Fibroblast of lung (primary cell): ENCODE results near the gene SEMA3E. TPM values are rescaled to one million over a fixed set of nuclear protein-coding genes. Genes with fewer than 3 reads are reported as not detected.
A peak's percentile ranks its signal among the peaks of the same experiment; 100 is the strongest.

ENCODE experiments used
- DNase-seq, 2 donors: peaks; one replicate each; pipeline versions ENCODE4 v3.0.0 to v3.0.0-alpha.2; 2010; ENCODE audit warnings: low read depth in 2 of 2
- H2AFZ ChIP-seq: 2 replicates; pipeline ENCODE4 v1.5.1; 2012; ENCODE audit warnings: low read length, control low read depth, inconsistent platforms
- H3K27ac ChIP-seq: 2 replicates; pipeline ENCODE4 v1.5.1; 2011; ENCODE audit warnings: low read length, control low read depth; ENCODE audit not compliant: insufficient read depth
- H3K27me3 ChIP-seq: 2 replicates; pipeline ENCODE4 v1.5.1; 2011; ENCODE audit warnings: mild to moderate bottlenecking, low read length; ENCODE audit not compliant: control insufficient read depth, insufficient read depth
- H3K36me3 ChIP-seq: 2 replicates; pipeline ENCODE4 v1.5.1; 2011; ENCODE audit warnings: low read length; ENCODE audit not compliant: control insufficient read depth, insufficient read depth
- H3K4me1 ChIP-seq: 2 replicates; pipeline ENCODE4 v1.5.1; 2011; ENCODE audit warnings: low read length; ENCODE audit not compliant: control insufficient read depth, insufficient read depth; ENCODE audit errors: extremely low read depth
- H3K4me2 ChIP-seq: 2 replicates; pipeline ENCODE4 v1.5.1; 2011; ENCODE audit warnings: low read length, control low read depth; ENCODE audit not compliant: insufficient read depth; ENCODE audit errors: extremely low read depth
- H3K4me3 ChIP-seq, 4 experiments: fragments of 200-600 bp in 1 of 4; sonication (generic) in 1 of 4; replicated peaks in 1 of 4; 2 replicates each; pipeline ENCODE4 v1.5.1; 2011 to 2016; ENCODE audit warnings: low read length in 4 of 4, low read depth in 3 of 4, mild to moderate bottlenecking in 3 of 4, control low read depth in 2 of 4, inconsistent platforms in 1 of 4, mixed read lengths in 1 of 4; ENCODE audit not compliant: insufficient read depth in 1 of 4; ENCODE audit errors: control extremely low read depth in 1 of 4
- H3K79me2 ChIP-seq: 2 replicates; pipeline ENCODE4 v1.5.1; 2012; ENCODE audit warnings: mild to moderate bottlenecking, low read length, inconsistent platforms; ENCODE audit not compliant: control insufficient read depth, insufficient read depth
- H3K9ac ChIP-seq: 2 replicates; pipeline ENCODE4 v1.5.1; 2011; ENCODE audit warnings: mild to moderate bottlenecking, low read length, control low read depth; ENCODE audit not compliant: insufficient read depth
- H3K9me3 ChIP-seq: 2 replicates; pipeline ENCODE4 v1.5.1; 2012; ENCODE audit warnings: low read depth, low read length; ENCODE audit not compliant: control insufficient read depth, insufficient read depth
- H4K20me1 ChIP-seq: 2 replicates; pipeline ENCODE4 v1.5.1; 2011; ENCODE audit warnings: low read length; ENCODE audit not compliant: control insufficient read depth, insufficient read depth; ENCODE audit errors: extremely low read depth
- EZH2 ChIP-seq: IDR thresholded peaks from 2 replicates; pipeline ENCODE4 v1.5.1; 2012; ENCODE audit warnings: low read length, control low read depth, mild to moderate bottlenecking; ENCODE audit errors: missing control alignments
- polyA plus RNA-seq, 2 donors: library from polyadenylated mRNA; depleted of rRNA in 1 of 2; stranded (reverse) in 1 of 2; unstranded in 1 of 2; fragments of >200 nt; gene quantifications; 2 replicates each; pipeline ENCODE4 v1.2.1, GENCODE V29; 2011 to 2012; ENCODE audit warnings: missing spikeins in 1 of 2
- total RNA-seq: library from RNA; depleted of rRNA; stranded (reverse); fragments of >200 nt; gene quantifications from 2 replicates; pipeline ENCODE4 v1.2.1, GENCODE V29; 2014
- TF ChIP-seq, protein P1 (sequence below), 2 donors: IDR thresholded peaks in 1 of 2; conservative IDR thresholded peaks in 1 of 2; 1 replicate in 1 of 2; 2 replicates in 1 of 2; pipeline ENCODE4 v1.5.1; 2011 to 2012; ENCODE audit warnings: low read length in 2 of 2, control low read depth in 1 of 2, inconsistent platforms in 1 of 2, low read depth in 1 of 2, mild to moderate bottlenecking in 1 of 2

Gene SEMA3E
- total and polyA plus RNA-seq, 2 donors (not counting 1 experiment from before 2014, with no cell fraction given): 1.1 to 2.0 TPM

DNA sequence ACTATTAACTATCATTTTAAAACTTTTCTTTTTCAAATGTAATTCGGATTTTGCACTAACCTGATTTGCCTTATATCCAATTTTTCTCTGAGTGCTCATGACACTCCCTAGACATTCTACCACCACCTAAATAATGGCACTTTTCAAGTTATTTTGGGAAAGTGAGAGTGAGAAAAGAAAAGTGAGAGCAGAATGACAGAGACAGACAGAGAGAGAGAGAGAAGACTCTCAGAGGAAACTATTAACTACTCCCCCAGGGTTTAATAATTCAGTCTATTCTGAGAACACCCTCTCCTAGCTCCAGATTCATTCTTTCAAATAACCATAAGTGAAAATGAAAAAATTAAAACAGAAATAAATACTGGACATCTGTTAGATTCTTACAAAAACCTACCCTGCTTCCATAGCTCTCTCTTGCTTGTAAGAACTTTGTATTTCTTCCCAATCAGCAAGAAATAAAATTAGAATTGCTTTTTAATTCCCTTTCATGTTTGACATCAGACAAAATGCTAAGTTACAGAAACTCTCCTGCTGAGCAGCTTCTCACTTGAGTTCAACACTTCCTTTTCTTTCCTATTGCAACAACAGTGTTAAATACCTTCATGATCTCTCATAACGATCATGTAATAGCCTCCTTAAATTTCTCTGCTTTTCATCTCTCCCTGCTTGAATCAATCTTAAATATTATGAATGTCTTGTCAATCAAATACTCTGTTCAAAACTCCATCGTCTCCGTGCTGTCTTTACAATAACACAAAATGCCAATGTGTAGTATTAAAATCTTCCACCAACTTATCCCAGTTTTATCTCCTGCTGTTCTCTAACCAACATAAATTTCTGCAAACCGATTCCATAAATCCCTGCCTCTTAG, 191.7 kb downstream of the SEMA3E start:
- Histone ChIP-seq H3K79me2 (no peaks in the 10 kb centered on the region), H3K27me3 (no peaks in the 10 kb centered on the region), H3K9me3 (no peaks in the 10 kb centered on the region), H2AFZ (no peak overlapping the region), H3K9ac (no peak overlapping the region), H3K27ac (no peak overlapping the region), H3K4me3 (no peak overlapping the region), H4K20me1 (no peaks in the 10 kb centered on the region), H3K4me1 (no peaks in the 10 kb centered on the region), H3K36me3 (no peaks in the 10 kb centered on the region), H3K4me2 (no peak overlapping the region)
- no peak for TF ChIP-seq EZH2
- DNase-seq: peak in 1 of 2 donors; percentile 22

DNA sequence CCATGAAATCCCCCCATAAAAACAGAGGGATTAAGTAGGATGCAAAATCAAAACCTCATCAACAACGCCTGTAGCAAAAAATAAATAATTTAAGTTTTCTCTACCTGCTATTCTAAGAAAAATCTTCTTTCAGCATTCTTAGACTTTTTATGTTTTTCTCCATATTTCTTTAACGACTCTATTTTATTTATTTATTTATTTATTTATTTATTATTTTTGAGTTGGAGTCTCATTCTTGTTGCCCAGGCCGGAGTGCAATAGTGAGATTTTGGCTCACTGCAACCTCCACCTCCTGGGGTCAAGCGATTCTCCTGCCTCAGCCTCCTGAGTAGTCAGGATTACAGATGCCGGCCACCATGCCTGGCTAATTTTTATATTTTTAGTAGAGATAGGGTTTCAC, 192.5 kb downstream of the SEMA3E start:
- no peaks in the 10 kb centered on the region for H4K20me1 ChIP-seq
- no peak overlapping the region for H3K9ac ChIP-seq
- H3K4me2 ChIP-seq: no peak overlapping the region
- H3K36me3 ChIP-seq: no peaks in the 10 kb centered on the region
- H3K4me3 ChIP-seq: no peak overlapping the region
- no peak for TF ChIP-seq EZH2
- TF ChIP-seq, protein P1, sequence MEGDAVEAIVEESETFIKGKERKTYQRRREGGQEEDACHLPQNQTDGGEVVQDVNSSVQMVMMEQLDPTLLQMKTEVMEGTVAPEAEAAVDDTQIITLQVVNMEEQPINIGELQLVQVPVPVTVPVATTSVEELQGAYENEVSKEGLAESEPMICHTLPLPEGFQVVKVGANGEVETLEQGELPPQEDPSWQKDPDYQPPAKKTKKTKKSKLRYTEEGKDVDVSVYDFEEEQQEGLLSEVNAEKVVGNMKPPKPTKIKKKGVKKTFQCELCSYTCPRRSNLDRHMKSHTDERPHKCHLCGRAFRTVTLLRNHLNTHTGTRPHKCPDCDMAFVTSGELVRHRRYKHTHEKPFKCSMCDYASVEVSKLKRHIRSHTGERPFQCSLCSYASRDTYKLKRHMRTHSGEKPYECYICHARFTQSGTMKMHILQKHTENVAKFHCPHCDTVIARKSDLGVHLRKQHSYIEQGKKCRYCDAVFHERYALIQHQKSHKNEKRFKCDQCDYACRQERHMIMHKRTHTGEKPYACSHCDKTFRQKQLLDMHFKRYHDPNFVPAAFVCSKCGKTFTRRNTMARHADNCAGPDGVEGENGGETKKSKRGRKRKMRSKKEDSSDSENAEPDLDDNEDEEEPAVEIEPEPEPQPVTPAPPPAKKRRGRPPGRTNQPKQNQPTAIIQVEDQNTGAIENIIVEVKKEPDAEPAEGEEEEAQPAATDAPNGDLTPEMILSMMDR (conservative IDR thresholded peaks at IDR 0.05 in 1 of 2, IDR thresholded peaks at IDR 0.05 in 1 of 2; ENCODE audit: low read depth in 1 of 2, low read length in 2 of 2): no peak
- H3K4me1 ChIP-seq: no peaks in the 10 kb centered on the region
- no peaks in the 10 kb centered on the region for H3K27me3 ChIP-seq
- no peak for DNase-seq
- no peaks in the 10 kb centered on the region for H3K79me2 ChIP-seq
- H3K27ac ChIP-seq: no peak overlapping the region
- no peaks in the 10 kb centered on the region for H3K9me3 ChIP-seq
- H2AFZ ChIP-seq: no peak overlapping the region

DNA sequence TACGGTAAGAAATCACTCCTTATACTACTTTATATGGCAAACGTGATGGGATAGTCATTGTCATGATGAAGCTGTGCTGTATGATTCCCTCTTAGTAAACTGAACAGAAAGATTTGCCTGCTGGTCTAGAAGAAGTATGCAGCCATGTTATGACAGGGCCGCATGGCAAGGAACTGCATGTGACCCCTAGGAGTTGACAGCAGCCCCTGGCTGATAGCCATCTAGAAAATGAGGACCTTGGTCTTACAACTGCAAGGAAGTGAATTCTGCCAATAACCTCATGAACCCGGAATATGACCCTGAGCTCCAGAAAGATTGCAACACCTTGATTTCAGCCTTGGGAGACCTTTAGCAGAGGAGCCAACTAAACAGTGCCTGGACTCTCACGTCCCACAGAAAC, 193.3 kb downstream of the SEMA3E start:
- Histone ChIP-seq H3K36me3 (no peaks in the 10 kb centered on the region), H3K9ac (no peak overlapping the region), H3K4me3 (no peak overlapping the region), H3K9me3 (no peaks in the 10 kb centered on the region), H3K27ac (no peak overlapping the region), H3K4me1 (no peaks in the 10 kb centered on the region), H3K4me2 (no peak overlapping the region), H3K79me2 (no peaks in the 10 kb centered on the region), H2AFZ (no peak overlapping the region), H4K20me1 (no peaks in the 10 kb centered on the region), H3K27me3 (no peaks in the 10 kb centered on the region)
- TF ChIP-seq EZH2: no peak
- TF ChIP-seq, protein P1 (conservative IDR thresholded peaks at IDR 0.05 in 1 of 2, IDR thresholded peaks at IDR 0.05 in 1 of 2; ENCODE audit: low read depth in 1 of 2, low read length in 2 of 2): no peak
- no peak for DNase-seq
